Measurements from ENCODE around the gene CPNE9.

The CPNE9 gene

DNA sequence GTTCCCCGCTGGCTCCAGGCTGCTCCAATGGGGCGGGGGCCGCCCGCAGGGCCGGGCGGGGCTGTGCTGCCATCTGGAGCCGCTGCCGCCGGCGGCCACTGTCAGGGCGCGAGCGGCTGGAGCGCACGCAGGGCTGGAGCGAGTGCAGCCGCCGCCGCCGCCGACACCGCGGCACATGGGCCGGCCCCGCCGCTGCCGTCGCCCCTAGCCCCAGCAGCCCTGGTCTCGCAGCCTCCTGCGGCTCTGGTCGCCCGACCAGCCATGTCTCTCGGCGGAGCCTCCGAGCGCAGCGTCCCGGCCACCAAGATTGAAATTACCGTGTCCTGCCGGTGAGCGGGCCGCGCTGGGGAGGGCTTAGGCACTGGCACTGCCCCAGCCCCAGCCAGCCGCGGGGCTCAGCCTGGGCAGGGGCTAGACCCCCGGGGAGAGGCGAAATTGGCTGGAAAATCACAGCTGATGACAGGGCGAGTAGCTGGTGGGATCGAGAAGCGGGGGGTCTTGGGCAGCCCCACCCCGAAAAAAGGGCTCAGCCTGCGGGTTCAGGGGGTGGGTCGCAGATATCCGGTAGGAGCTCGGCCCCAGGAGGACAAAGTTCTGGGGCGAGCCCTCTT, at the start of gene CPNE9:
Gene CPNE9 (plus strand): TSS at position 98 of the 611 bp plus-strand sequence. CDS start 164 bp downstream, at position 262.
- DNase-seq, result no peak

GRCh38 chr3:9659849-9660248, 43.8 kb upstream of the CPNE9 start:
- no peak for DNase-seq

DNA sequence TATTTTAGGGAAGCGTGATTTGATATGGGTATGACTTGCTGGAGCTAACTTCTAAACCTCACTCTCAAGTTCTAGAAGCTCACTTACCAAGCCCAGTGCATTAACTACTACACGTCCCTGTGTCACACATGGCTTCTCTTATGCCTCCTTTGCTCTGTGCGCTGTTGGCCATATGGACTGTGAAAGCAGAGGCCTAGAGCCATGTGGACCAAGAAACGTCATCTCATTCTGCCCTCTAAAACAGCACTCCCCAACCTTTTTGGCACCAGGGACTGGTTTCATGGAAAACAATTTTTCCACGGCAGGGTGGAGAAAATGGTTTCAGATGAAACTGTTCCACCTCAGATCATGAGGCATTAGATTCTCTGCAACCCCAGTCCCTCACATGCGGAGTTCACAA, 42.7 kb upstream of the CPNE9 start:
- no peak for DNase-seq

DNA sequence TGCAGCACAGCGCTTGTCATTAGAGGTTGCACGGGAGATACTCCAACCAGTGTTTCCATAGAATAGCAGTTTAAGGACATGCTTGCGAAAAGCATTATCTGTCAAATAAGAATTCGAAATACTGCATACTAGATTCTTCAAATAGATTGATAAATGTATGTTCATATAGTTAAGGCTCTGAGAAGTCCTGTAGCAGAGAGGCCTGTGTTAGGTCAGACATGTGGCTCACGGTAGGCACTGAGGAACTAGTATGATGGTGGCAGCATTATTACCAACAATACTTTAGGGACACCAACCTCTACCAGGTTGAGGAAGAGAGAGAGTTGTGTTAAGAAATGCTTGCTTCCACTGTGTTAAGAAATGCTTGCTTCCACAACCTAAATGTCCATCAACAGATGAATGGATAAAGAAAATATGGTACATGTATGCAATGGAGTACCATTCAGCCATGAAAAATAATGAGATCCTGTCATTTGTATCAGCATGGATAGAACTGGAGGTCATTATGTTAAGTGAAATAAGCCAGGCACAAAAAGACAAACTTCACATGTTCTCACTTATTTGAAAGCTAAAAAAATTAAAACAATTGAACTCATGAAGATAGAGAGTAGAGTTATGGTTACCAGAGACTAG, 39.4 kb upstream of the CPNE9 start:
- DNase-seq, result no peak

DNA sequence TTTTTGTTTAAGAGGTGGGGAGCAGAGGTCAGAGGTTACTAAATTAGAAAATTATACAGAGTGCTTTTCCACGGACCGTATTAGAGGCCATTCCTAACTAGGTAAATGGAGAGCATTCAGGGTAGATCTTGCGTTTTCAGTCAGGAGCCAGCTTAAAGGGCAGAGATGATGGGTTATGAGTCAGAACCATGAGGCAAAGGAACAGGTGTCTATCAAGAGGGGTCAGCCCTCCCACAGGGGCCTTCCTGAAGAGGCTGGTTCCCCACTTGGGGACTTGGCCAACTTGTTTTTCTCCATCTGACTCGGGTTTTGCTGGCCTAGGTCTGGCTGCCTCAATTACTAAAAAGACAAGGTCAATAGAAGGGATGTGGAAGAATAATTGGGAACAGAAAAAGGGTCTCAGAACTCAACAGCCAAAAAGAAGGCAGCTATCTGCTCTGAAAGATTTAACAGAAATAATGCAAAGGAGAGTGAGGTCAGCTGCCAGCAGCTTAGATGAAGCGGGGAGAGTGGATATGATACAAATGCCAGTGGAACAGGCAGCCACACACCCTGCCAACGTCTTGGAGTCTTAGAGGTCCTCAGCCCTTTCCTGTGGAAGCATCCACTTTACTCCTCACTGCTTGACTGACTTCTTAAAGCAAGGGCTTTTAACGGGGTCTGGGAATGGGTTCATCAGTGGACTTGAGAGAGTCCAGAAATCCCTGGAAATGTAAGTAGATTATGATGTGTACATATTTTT, 36.8 kb upstream of the CPNE9 start:
- DNase-seq, result no peak

- no peak for DNase-seq
Measured at GRCh38 chr3:9669277-9669676, 34.4 kb upstream of the CPNE9 start.

DNA sequence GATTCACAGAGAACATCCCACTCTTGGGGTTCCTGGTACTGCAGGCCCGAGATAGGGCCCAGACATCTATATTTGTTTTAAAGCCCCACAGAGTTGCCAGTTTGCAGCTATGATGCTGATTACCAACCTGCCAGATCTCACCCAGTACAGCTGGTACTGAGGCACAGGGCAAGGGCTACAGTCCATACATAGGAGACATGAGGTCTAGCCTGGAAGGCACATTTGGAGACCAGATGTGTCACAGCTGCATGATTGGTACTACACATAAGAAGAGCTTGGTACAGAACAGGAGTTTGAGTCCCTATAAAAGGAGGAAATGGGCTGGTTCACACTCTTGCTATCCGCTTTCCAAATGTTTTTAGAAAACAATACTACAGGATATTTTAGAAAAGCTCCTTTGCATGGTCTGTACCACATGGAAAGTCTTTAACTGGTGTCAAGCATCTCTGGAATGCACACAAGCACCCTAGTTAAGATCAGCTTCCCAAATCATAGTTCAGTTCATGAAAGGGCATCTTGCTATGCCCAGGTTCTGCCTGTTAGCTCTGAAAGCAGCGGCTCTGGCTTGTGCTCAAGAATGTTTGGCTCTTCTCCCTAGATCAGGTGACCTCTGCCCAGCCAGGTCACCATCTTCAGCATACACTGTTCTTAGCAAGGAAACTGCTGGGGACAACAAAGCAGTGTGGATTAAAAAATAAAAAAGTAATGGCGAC, 33.8 kb upstream of the CPNE9 start:
- DNase-seq, result no peak

DNA sequence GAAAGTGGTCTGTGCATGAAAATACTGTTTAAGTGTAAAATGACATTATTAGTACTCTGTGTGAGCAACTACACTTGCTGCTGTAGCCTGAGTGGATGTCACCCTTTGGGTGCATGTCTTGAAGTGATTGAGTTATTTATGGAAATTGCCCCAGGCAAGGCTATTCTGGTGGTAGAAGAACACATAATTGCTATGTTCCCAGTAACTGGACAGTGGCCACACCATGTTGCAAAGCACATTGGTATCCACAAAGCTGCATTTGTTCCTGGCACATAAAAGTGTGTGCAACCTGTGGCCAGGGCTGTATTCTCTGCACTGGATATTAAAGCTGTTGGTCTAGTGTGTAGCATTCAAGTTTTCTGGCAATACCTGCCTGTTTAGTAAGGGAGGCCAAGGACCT, 30.6 kb upstream of the CPNE9 start:
- DNase-seq, result no peak

DNA sequence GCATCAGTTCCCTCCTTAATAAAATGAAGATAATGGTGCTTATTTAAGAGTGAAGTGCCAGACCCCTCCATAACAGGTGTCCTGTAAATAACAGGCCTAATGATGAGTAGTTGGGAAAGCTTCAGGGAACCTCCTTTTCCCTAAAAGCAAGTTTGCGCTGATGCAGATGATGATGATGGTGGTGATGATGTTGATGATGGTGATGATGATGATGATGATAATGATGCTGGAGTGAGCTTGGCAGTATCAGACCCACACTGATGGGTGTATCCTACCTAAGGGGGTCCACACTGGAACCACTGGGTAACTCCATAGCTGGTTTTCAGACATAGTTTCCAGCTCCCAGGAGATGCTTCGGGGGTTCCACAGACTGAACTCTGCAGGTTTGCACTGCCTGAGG, 29.9 kb upstream of the CPNE9 start:
- no peak for DNase-seq

GRCh38 chr3:9675736-9676290, 27.8 kb upstream of the CPNE9 start:
- no peak for DNase-seq

DNA sequence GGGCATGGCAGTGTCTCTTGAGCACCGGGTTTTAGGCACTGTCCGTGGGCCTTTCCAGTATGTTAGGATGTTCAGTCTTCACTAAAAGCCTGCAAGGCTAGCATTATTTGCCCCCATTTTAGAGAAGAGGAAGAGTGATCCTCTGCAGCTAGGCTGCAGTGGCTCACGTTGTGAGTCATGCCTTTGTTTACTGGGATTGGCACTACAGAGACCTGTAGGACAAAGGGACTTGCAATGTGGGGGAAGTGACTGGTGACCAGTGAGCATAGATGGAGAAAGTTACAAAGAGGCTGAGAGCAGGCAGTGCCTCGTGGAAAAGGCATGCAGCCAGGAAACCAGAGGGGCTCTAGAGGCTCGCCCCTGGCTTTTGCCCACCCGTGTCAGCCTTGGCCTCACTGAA, 26.8 kb upstream of the CPNE9 start:
- no peak for DNase-seq

DNA sequence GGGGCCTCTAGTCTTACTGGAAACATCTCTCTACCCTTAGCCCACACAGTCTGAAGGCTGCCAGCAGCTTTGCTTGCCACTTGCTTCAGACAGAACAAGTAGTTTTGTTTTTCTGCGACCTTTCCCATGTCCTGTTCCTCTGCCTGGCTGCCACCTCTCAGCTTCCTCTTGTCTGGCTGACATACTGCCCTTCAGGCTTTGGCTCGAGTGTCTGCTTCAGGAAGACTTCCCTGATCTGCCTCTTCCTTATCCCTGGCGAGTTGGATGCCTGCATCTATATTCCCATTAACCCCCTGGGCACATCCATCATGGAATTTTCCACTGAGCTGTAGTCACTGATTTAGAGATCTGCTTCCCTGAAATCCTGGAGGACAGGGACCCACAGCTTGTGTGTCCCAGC, 25.1 kb upstream of the CPNE9 start:
- no peak for DNase-seq

- no peak for DNase-seq
Measured at GRCh38 chr3:9679476-9680080, 24.1 kb upstream of the CPNE9 start.

DNA sequence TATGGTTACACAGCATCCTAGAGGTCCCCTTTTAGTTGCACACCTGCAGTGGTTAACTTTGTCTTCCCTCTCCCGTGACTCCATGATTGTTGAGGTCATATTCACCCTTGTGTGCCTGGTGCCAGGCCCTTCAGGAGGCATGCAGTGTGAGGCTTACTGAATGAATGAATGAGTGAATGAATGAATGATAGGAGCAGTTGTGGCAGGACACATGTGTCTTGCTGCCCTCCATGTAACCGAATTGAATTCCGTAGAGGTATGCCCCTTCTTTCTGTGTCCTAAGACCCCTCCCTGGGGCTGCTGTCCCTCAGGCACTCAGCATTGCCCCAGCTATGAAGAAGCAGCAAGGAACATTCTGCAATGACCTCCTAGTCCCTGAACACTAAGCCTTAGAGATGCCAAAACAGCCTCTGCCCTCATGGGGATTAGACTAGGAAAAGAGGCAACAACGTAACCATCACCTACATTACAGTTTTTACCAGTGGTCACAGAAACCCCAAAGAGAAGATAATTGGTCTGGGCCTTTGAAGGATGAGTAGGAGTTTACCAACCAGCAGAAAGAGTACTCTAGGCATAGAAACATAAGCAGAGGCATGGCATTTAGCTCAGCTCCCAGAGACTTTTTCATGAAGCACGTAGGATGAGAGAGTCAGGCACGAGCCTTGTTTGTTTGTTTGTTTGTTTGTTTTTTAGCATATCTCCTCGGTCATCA, 22.5 kb upstream of the CPNE9 start:
- DNase-seq, result no peak

- DNase-seq, result no peak
Measured at GRCh38 chr3:9681723-9682081, 21.9 kb upstream of the CPNE9 start.

DNA sequence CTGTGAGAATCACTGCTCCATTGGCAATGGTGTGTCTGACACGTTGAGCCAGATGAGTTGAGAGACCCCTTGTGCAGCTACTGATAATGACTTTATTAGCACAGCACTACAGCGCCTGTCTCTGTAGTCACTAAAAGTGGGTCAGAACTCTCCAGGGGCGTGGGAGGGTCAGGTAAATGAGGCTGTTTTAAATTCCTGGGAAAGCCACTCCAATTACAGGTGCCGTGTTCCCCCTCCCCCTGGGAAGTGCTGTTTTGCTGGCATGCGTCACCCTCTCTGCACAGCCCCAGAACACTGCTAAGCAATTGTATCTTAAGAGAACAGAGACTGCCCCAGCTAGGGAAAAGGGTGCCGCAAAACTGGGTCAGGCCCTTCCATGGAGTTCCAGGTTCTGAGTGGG, 21.5 kb upstream of the CPNE9 start:
- no peak for DNase-seq

- no peak for DNase-seq
Measured at GRCh38 chr3:9683426-9683825, 20.2 kb upstream of the CPNE9 start.

DNA sequence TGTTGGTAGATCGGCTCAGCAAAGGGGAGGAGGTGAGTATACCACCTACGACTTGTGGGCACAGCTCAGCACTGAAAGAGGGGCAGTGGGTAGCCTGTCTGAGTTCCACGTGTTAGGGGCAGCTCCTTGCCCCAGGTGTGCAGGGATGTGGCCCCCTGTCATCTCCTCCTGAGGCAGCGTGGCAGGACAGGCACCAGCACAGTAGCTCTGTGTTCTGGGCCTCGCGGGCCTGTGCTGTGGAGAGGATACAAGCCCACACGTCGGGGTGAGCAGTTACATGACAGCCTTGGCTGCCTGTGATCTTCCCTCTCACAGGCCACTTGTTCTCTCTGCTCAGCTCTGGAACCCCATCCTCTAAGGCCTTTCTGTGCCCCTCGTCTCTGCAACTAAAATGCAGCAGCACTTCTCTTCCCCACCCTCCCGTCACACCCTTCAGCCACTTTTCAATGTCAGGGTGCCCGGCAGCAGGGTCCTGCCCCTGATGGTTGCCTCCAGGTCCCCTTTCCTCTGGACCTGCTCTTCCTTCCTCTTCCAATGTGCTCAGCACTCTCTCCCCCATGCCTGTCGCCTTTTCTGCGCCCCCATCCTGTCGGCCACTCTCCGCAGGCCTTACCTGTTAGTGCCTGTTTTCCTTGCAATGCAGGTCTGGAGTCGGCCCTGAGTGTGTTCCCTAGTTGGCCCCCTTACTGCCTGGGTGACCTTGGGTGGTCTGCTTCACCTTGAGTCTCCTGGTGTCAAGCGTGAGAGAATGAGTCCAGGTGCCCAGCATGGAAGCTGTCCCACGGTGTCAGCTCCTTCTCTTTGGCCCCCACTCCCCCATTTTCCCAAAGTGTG, 18.2 kb upstream of the CPNE9 start:
- no peak for DNase-seq

DNA sequence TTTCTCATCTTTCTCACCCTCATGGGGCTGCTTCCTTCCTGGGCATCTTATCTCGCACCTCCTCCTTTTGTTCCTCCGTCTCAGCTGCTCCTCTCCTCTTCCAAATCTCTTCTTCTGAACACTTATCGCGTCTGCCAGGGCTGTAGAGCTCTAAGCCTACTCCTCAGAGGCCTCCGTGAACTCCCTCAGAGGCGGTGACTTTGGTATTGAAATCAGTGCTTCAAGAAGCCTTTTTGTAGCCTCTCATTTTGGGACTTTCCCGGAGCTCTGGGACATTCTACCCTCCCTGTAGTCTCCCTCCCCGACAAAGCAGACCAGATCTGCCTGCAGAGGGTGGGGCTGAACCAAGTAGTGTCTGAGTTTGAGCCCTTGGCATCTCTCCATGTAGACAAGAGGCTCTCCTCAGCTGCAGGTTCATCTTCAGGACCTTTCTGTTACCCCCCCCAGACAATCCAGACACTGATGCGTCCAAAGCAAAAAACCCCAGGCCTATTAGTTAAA, 17.5 kb upstream of the CPNE9 start:
- DNase-seq, result no peak

- DNase-seq, result no peak
Measured at GRCh38 chr3:9686703-9687102, 16.9 kb upstream of the CPNE9 start.

GRCh38 chr3:9687514-9687913, 16.1 kb upstream of the CPNE9 start:
- no peak for DNase-seq

Data from activated naive CD4-positive, alpha-beta T cell (primary cell).